B cell (primary cell): ENCODE measurements around the gene MREG. TPM values are rescaled to one million over a fixed set of nuclear protein-coding genes. Genes with fewer than 3 reads are reported as not detected.

Source experiments
- ATAC-seq: fragments of 200-7000 bp; cut with Tn5 transposase; one replicate; pipeline ENCODE4 v1.10.0; 2021; ENCODE audit warnings: low read depth, mild to moderate bottlenecking, moderate number of reproducible peaks, moderate library complexity
- CTCF ChIA-PET: fragments of 350-600 bp; sonication (Branson Sonifier 250); formaldehyde crosslinking; loops from one replicate; lab custom pipeline; 2021; ENCODE audit warnings: antibody characterized with exemption, inconsistent platforms; lab: Charles Lee
- POLR2A ChIA-PET: fragments of 350-600 bp; sonication (Branson Sonifier 250); formaldehyde crosslinking; loops from one replicate; lab custom pipeline; 2021; ENCODE audit warnings: antibody characterized with exemption; lab: Charles Lee
- DNase-seq: peaks from one replicate; pipeline ENCODE4 v3.0.0; 2013
- H2AFZ ChIP-seq: 2 replicates; pipeline ENCODE4 v1.6.1; 2012; ENCODE audit warnings: mild to moderate bottlenecking, low read depth, low read length; ENCODE audit not compliant: insufficient read depth, poor library complexity, severe bottlenecking
- H3K27ac ChIP-seq, 2 donors: 1 replicate in 1 of 2; 2 replicates in 1 of 2; pipeline ENCODE4 v1.5.1; 2012 to 2013; ENCODE audit warnings: low read length in 2 of 2, mild to moderate bottlenecking in 2 of 2, moderate library complexity in 1 of 2
- H3K27me3 ChIP-seq, 4 experiments: fragments of 200-600 bp in 1 of 4; sonication (generic) in 1 of 4; replicated peaks in 1 of 4; 1 replicate in 2 of 4; 2 replicates in 2 of 4; pipeline versions ENCODE4 v1.6.1 to v1.7.0; 2013 to 2016; ENCODE audit warnings: low read length in 3 of 4, mild to moderate bottlenecking in 2 of 4, mixed read lengths in 1 of 4, moderate library complexity in 1 of 4; ENCODE audit not compliant: insufficient read depth in 4 of 4, control insufficient read depth in 3 of 4; ENCODE audit errors: control extremely low read depth in 1 of 4
- H3K36me3 ChIP-seq, 2 experiments: replicated peaks in 1 of 2; 1 replicate in 1 of 2; 2 replicates in 1 of 2; pipeline versions ENCODE4 v1.6.1 to v1.7.1; 2013; ENCODE audit warnings: low read length in 1 of 2; ENCODE audit not compliant: insufficient read depth in 2 of 2, control insufficient read depth in 1 of 2; ENCODE audit errors: control extremely low read depth in 1 of 2, extremely low read depth in 1 of 2
- H3K4me1 ChIP-seq, 2 donors: fragments of 200-600 bp in 1 of 2; sonication (generic) in 1 of 2; 1 replicate in 1 of 2; 2 replicates in 1 of 2; pipeline versions ENCODE4 v1.5.1 to v1.6.1; 2013 to 2017; ENCODE audit warnings: low read length in 2 of 2; ENCODE audit not compliant: control insufficient read depth in 2 of 2, insufficient read depth in 2 of 2
- H3K4me2 ChIP-seq: replicated peaks from 2 replicates; pipeline ENCODE3; 2012; ENCODE audit warnings: mild to moderate bottlenecking, low read depth, low read length; ENCODE audit not compliant: poor library complexity, severe bottlenecking
- H3K4me3 ChIP-seq, 5 experiments: fragments of 200-600 bp in 1 of 5; sonication (generic) in 1 of 5; 1 replicate in 3 of 5; 2 replicates in 2 of 5; pipeline versions ENCODE4 v1.5.1 to v1.7.0; 2011 to 2016; ENCODE audit warnings: low read length in 4 of 5, mild to moderate bottlenecking in 4 of 5, low read depth in 2 of 5, control low read depth in 1 of 5, moderate library complexity in 1 of 5; ENCODE audit not compliant: insufficient read depth in 1 of 5; ENCODE audit errors: control extremely low read depth in 1 of 5, extremely low read depth in 1 of 5
- H3K79me2 ChIP-seq: fragments of 200-600 bp; sonication (generic); one replicate; pipeline ENCODE4 v1.6.0; 2016; ENCODE audit warnings: low read length; ENCODE audit not compliant: control insufficient read depth, insufficient read depth
- H3K9ac ChIP-seq: fragments of 200-600 bp; sonication (generic); 2 replicates; pipeline ENCODE4 v1.6.1; 2017; ENCODE audit warnings: mild to moderate bottlenecking, low read length, moderate library complexity
- H3K9me3 ChIP-seq, 3 donors: one replicate each; pipeline versions ENCODE4 v1.6.1 to v1.7.1; 2013; ENCODE audit warnings: low read length in 2 of 3; ENCODE audit not compliant: control insufficient read depth in 2 of 3, insufficient read depth in 1 of 3; ENCODE audit errors: control extremely low read depth in 1 of 3
- H4K20me1 ChIP-seq: 2 replicates; pipeline ENCODE4 v1.6.0; 2012; ENCODE audit warnings: mild to moderate bottlenecking, low read length; ENCODE audit not compliant: insufficient read depth, control insufficient read depth, poor library complexity, severe bottlenecking
- H3K27ac Mint-ChIP-seq: one replicate; pipeline ENCODE4 v1.8.0; 2021; ENCODE audit warnings: mixed read lengths
- H3K27me3 Mint-ChIP-seq: one replicate; pipeline ENCODE4 v1.8.0; 2021; ENCODE audit warnings: mixed read lengths
- H3K4me1 Mint-ChIP-seq: one replicate; pipeline ENCODE4 v1.8.0; 2021; ENCODE audit warnings: mixed read lengths
- H3K4me3 Mint-ChIP-seq: one replicate; pipeline ENCODE4 v1.8.0; 2021; ENCODE audit warnings: mixed read lengths
- H3K9me3 Mint-ChIP-seq: one replicate; pipeline ENCODE4 v1.8.0; 2022; ENCODE audit warnings: mixed read lengths; ENCODE audit not compliant: insufficient read depth
- EZH2 ChIP-seq: IDR thresholded peaks from 2 replicates; pipeline ENCODE4 v1.6.1; 2012; ENCODE audit warnings: borderline replicate concordance, low read depth, mild to moderate bottlenecking, moderate library complexity, low read length; ENCODE audit not compliant: insufficient read depth, poor library complexity, severe bottlenecking
- WGBS: methylation state at CpG from one replicate; pipeline ENCODE4 v1.1.5; 2013; ENCODE audit warnings: missing lambda C conversion rate; ENCODE audit not compliant: insufficient coverage; 5-methylcytosine and 5-hydroxymethylcytosine counted together
- intact Hi-C: fragments of 100-400 bp; cut with micrococcal nuclease; formaldehyde crosslinking; loops from one replicate; pipeline ENCODE4 v1.10.0; 2022
- polyA plus RNA-seq: library from polyadenylated mRNA; depleted of rRNA; stranded (reverse); fragments of >200 nt; gene quantifications from 2 replicates; pipeline ENCODE4 v1.2.3, GENCODE V29; 2012
- total RNA-seq, 2 donors: library from RNA; stranded (reverse); fragments of 120-200 nt in 1 of 2; gene quantifications; 1 replicate in 1 of 2; 2 replicates in 1 of 2; pipeline versions ENCODE4 v1.2.3 to v1.2.4, GENCODE V29; 2013 to 2022
- TF ChIP-seq, protein P1 (sequence below): fragments of 200-600 bp; IDR thresholded peaks from one replicate; pipeline ENCODE4 v1.8.0; 2022; ENCODE audit warnings: antibody characterized with exemption, mild to moderate bottlenecking

MREG gene
- total and polyA plus RNA-seq, 2 donors (not counting 1 experiment from before 2014, with no cell fraction given) = 2.1 to 5.7 TPM

DNA sequence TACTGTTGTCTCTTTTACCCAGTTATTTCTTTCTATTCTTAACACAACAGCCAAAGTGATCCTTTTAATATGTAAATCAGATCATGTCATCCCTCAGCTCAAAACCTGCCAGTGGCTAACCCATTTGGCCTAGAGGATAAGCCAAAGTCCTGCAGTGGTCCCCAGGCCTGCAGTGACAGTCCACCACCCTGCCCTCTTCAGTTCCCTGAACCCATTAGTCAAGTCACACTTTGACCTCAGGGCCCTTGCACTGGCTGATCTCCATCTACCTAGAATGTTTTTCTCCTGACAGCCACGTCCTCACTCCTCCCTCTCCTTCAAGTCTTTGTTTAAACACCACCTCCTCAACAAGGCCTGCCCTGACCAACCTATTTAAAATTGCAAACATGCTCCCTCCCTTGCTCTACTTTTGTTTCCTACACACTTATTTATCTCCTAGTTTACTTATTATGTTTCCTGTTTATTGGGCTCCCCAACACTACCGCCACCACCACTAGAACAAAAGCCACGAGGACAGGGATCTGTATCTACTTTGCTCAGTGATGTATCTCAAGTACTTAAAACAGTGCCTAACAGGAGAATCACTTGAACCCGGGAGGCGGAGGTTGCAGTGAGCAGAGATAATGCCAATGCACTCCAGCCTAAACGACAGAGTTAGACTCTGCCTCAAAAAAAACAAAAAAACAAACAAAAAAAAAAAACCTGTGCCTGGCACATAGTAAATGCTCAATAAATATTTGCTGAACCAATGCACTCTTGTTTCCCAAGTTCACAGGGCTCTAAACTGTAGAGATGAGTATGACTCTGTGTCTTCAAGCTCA is 9.3 kb downstream of the MREG start:
- POLR2A ChIA-PET = interaction anchor here (0.7 kb wide), 1 partner anchor 943 kb away, joined by 3 read pairs; no protein-coding TSS in a partner anchor
- no peaks in the 10 kb centered on the region for H3K27me3 Mint-ChIP-seq

DNA sequence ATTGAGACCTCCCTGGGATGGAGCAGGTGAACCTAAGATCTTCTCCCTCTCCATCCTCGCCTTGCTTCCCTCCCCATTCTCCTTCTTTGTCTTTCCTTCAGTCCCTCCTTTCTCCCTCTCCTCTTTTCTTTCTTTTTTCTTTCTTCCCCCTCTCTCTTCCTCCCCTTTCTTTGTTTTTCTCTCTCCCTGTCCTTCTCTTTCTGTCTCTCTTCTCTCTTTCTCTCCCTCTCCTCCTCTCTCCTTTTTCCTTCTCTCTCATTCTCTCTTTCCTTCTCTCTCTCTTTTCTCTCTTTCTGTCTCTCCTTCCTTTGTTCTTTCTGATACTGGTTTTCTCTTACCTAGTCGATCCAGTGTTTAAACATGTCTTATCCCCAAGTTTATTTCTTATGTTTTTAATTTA is 10.7 kb downstream of the MREG start:
- intact Hi-C loops = no loop called here
- Histone ChIP-seq H3K4me2 (no peak overlapping the region), H3K79me2 (peaks cover 15% of the 10 kb centered on the region), H3K9me3 (no peaks in the 10 kb centered on the region), H3K4me3 (no peak overlapping the region), H2AFZ (no peak overlapping the region), H3K36me3 (no peaks in the 10 kb centered on the region), H4K20me1 (no peaks in the 10 kb centered on the region), H3K4me1 (peaks cover 30 to 40% of the 10 kb centered on the region in 2 donors), H3K27me3 (no peaks in the 10 kb centered on the region), H3K9ac (no peak overlapping the region), H3K27ac (no peak overlapping the region)
- ChIA-PET POLR2A (no interaction called here), CTCF (no interaction called here)
- WGBS = 100% methylated on average over 1 of the region's 2 CpGs
- H3K4me3 Mint-ChIP-seq = no peak overlapping the region
- DNase-seq (no peak), ATAC-seq (no peak)
- H3K27ac Mint-ChIP-seq = no peak overlapping the region
- H3K4me1 Mint-ChIP-seq = peaks cover 43% of the 10 kb centered on the region
- TF ChIP-seq, protein P1, sequence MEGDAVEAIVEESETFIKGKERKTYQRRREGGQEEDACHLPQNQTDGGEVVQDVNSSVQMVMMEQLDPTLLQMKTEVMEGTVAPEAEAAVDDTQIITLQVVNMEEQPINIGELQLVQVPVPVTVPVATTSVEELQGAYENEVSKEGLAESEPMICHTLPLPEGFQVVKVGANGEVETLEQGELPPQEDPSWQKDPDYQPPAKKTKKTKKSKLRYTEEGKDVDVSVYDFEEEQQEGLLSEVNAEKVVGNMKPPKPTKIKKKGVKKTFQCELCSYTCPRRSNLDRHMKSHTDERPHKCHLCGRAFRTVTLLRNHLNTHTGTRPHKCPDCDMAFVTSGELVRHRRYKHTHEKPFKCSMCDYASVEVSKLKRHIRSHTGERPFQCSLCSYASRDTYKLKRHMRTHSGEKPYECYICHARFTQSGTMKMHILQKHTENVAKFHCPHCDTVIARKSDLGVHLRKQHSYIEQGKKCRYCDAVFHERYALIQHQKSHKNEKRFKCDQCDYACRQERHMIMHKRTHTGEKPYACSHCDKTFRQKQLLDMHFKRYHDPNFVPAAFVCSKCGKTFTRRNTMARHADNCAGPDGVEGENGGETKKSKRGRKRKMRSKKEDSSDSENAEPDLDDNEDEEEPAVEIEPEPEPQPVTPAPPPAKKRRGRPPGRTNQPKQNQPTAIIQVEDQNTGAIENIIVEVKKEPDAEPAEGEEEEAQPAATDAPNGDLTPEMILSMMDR = no peak
- TF ChIP-seq EZH2 = no peak
- no peaks in the 10 kb centered on the region for H3K9me3 Mint-ChIP-seq
- no peaks in the 10 kb centered on the region for H3K27me3 Mint-ChIP-seq

More for the DNA sequence above, 9.3 kb downstream of the MREG start:
- Histone ChIP-seq H3K9me3 (no peaks in the 10 kb centered on the region), H4K20me1 (no peaks in the 10 kb centered on the region), H3K36me3 (no peaks in the 10 kb centered on the region), H3K27ac (peak overlapping the region in 1 of 2 donors; percentile 49), H3K4me1 (peaks cover 30 to 40% of the 10 kb centered on the region in 2 donors), H3K4me2 (peak overlapping the region; percentile 32), H3K4me3 (no peak overlapping the region), H3K79me2 (peaks cover 15% of the 10 kb centered on the region), H2AFZ (no peak overlapping the region), H3K27me3 (no peaks in the 10 kb centered on the region), H3K9ac (no peak overlapping the region)
- Mint-ChIP-seq H3K27ac (no peak overlapping the region), H3K4me3 (no peak overlapping the region), H3K9me3 (no peaks in the 10 kb centered on the region), H3K4me1 (peaks cover 46% of the 10 kb centered on the region)
- ATAC-seq (no peak), DNase-seq (no peak)
- CTCF ChIA-PET = no interaction called here
- TF ChIP-seq, protein P1 = no peak
- TF ChIP-seq EZH2 = no peak
- WGBS = 90% methylated on average over 1 of the region's 6 CpGs
- intact Hi-C loops = no loop called here
